GM12878 (cell line): ENCODE measurements around the gene POMT1. TPM values are rescaled to one million over a fixed set of nuclear protein-coding genes. Genes with fewer than 3 reads are reported as not detected.

Experiments
- ATAC-seq: fragments of 200-7000 bp; cut with Tn5 transposase; 3 replicates; pipeline ENCODE4 v1.9.1; 2020; ENCODE audit warnings: mild to moderate bottlenecking, moderate library complexity
- BruUV-seq: library from RNA; stranded (reverse); fragments of 400-500 nt; replicated peaks from 2 replicates; lab custom pipeline; 2021; lab: Mats Ljungman, UMichigan
- CTCF ChIA-PET: fragments of 300-600 bp; sonication (Branson Sonifier 250); formaldehyde crosslinking; extraction: SDS; loops from one replicate; lab custom pipeline; 2021; ENCODE audit warnings: inconsistent platforms; lab: Yijun Ruan, JAX
- POLR2A ChIA-PET: fragments of 350-600 bp; formaldehyde crosslinking; extraction: SDS; loops from one replicate; lab custom pipeline; 2021; ENCODE audit warnings: inconsistent platforms; lab: Charles Lee
- RAD21 ChIA-PET: fragments of 300-600 bp; sonication (Branson Sonifier 250); formaldehyde crosslinking; loops from one replicate; lab custom pipeline; 2023; ENCODE audit warnings: antibody characterized with exemption; ENCODE audit not compliant: unreplicated experiment; lab: Charles Lee
- SMC1A ChIA-PET: fragments of 300-600 bp; sonication (Branson Sonifier 250); formaldehyde crosslinking; loops from one replicate; lab custom pipeline; 2023; ENCODE audit not compliant: unreplicated experiment, uncharacterized antibody; lab: Charles Lee
- DNase-seq: peaks from one replicate; pipeline ENCODE4 v3.0.0-alpha.2; 2011; ENCODE audit warnings: low read depth, low spot score
- FAIRE-seq: peaks from 3 replicates; lab custom pipeline; 2011; peaks lifted over from hg19 to GRCh38; lab: Jason Lieb, UNC
- H2AFZ ChIP-seq: 2 replicates; pipeline ENCODE4 v1.6.0; 2011; ENCODE audit warnings: low read depth, low read length, control low read depth; ENCODE audit not compliant: control insufficient read depth
- H3K27ac ChIP-seq: 2 replicates; pipeline ENCODE4 v1.5.1; 2011; ENCODE audit warnings: control low read depth; ENCODE audit not compliant: control insufficient read depth, insufficient read depth
- H3K27me3 ChIP-seq, 2 experiments: replicated peaks in 1 of 2; 2 replicates each; pipeline versions ENCODE4 v1.6.0 to v1.6.1; 2011; ENCODE audit warnings: low read length in 1 of 2; ENCODE audit not compliant: control insufficient read depth in 2 of 2, insufficient read depth in 2 of 2
- H3K36me3 ChIP-seq, 2 experiments: 2 replicates each; pipeline ENCODE4 v1.5.1; 2011; ENCODE audit warnings: low read length in 1 of 2; ENCODE audit not compliant: control insufficient read depth in 2 of 2, insufficient read depth in 2 of 2
- H3K4me1 ChIP-seq: 2 replicates; pipeline ENCODE4 v1.6.1; 2011; ENCODE audit warnings: mild to moderate bottlenecking, low read length, moderate library complexity, mixed read lengths; ENCODE audit not compliant: control insufficient read depth, insufficient read depth
- H3K4me2 ChIP-seq: 2 replicates; pipeline ENCODE4 v1.6.0; 2011; ENCODE audit warnings: control low read depth; ENCODE audit not compliant: control insufficient read depth, insufficient read depth
- H3K4me3 ChIP-seq: fragments of 200-600 bp; sonication (generic); 2 replicates; pipeline ENCODE4 v1.5.1; 2016
- H3K79me2 ChIP-seq: 2 replicates; pipeline ENCODE4 v1.6.0; 2011; ENCODE audit warnings: low read length; ENCODE audit not compliant: control insufficient read depth, insufficient read depth
- H3K9ac ChIP-seq: 2 replicates; pipeline ENCODE4 v1.8.0; 2011; ENCODE audit warnings: low read length, control low read depth, mixed read lengths; ENCODE audit not compliant: control insufficient read depth, insufficient read depth
- H3K9me3 ChIP-seq: replicated peaks from 3 replicates; pipeline ENCODE4 v1.5.1; 2011; ENCODE audit warnings: mild to moderate bottlenecking, low read length; ENCODE audit not compliant: control insufficient read depth, insufficient read depth
- H4K20me1 ChIP-seq: 2 replicates; pipeline ENCODE4 v1.6.0; 2011; ENCODE audit not compliant: control insufficient read depth, insufficient read depth
- CREB1 ChIP-seq: IDR thresholded peaks from 2 replicates; pipeline ENCODE4 v1.6.1; 2012; ENCODE audit warnings: low read depth, mild to moderate bottlenecking, inconsistent platforms
- HCFC1 ChIP-seq: fragments of 150-350 bp; IDR thresholded peaks from 2 replicates; pipeline ENCODE4 v1.6.1; 2014; ENCODE audit warnings: low read length
- IRF4 ChIP-seq: IDR thresholded peaks from 2 replicates; pipeline ENCODE4 v1.6.1; 2011; ENCODE audit warnings: low read depth, low read length
- JUNB ChIP-seq: IDR thresholded peaks from 2 replicates; pipeline ENCODE4 v1.6.1; 2016; ENCODE audit warnings: antibody characterized with exemption, mild to moderate bottlenecking
- MTA2 ChIP-seq: fragments of 450-650 bp; IDR thresholded peaks from 2 replicates; pipeline ENCODE4 v1.6.1; 2016; ENCODE audit warnings: low read depth, mild to moderate bottlenecking, moderate library complexity
- WGBS: methylation state at CpG from one replicate; pipeline ENCODE4 v1.1.6; 2016; ENCODE audit warnings: low lambda C conversion rate; ENCODE audit not compliant: insufficient replicate concordance, insufficient coverage; ENCODE audit errors: missing lambda C conversion rate; 5-methylcytosine and 5-hydroxymethylcytosine counted together
- in situ Hi-C: fragments of 300-500 bp; cut with MboI; formaldehyde crosslinking; loops from 9 replicates; pipeline ENCODE4 v1.14.3; 2018; ENCODE audit warnings: mixed read lengths
- intact Hi-C: fragments of 100-400 bp; cut with micrococcal nuclease; formaldehyde crosslinking; loops from one replicate; pipeline ENCODE4 v1.14.2; 2022; ENCODE audit not compliant: unreplicated experiment
- polyA plus RNA-seq, 11 experiments: library from polyadenylated mRNA; depleted of rRNA in 4 of 11; unstranded in 6 of 11; stranded (reverse) in 5 of 11; fragments of >200 nt; fragmentation: Nextera tagmentation in 4 of 11; fragmentation: Illumina TruSeq in 1 of 11; extraction: Ambion mirVana in 4 of 11; extraction: Trizol in 1 of 11; gene quantifications; 1 replicate in 1 of 11; 2 replicates in 10 of 11; pipeline versions ENCODE4 v1.2.1 to v1.2.3, GENCODE V29; 2011 to 2016; ENCODE audit warnings: inconsistent platforms in 2 of 11, missing spikeins in 2 of 11, low read depth in 1 of 11
- total RNA-seq, 4 experiments: library from RNA; depleted of rRNA in 3 of 4; stranded (reverse); fragments of >200 nt in 3 of 4; fragmentation: Illumina TruSeq in 1 of 4; extraction: Trizol in 1 of 4; gene quantifications; 2 replicates each; pipeline versions ENCODE4 v1.2.1 to v1.2.3, GENCODE V29; 2013 to 2021
- TF ChIP-seq, protein P1 (sequence below): fragments of 450-650 bp; IDR thresholded peaks from 2 replicates; pipeline ENCODE4 v1.6.1; 2016; ENCODE audit warnings: mild to moderate bottlenecking
- TF ChIP-seq, protein P2 (sequence below): IDR thresholded peaks from 2 replicates; pipeline ENCODE4 v1.6.1; 2012; ENCODE audit warnings: low read depth, low read length, improper control_type of control experiment
- TF ChIP-seq, protein P3 (sequence below): IDR thresholded peaks from 2 replicates; pipeline ENCODE4 v1.6.1; 2011; ENCODE audit warnings: borderline replicate concordance, low read depth, mild to moderate bottlenecking, moderate library complexity, mixed read lengths, low read length; ENCODE audit not compliant: insufficient read depth; ENCODE audit errors: extremely low read length
- TF ChIP-seq, protein P4 (sequence below): fragments of 150-350 bp; IDR thresholded peaks from 2 replicates; pipeline ENCODE4 v1.6.1; 2014; ENCODE audit warnings: mild to moderate bottlenecking, low read depth, low read length

The POMT1 gene
- total and polyA plus RNA-seq, 10 of the 15 experiments (the other 5 are each of a cell fraction or from before 2014, with no cell fraction given), result 1.2 to 19.2 (median 12.6) TPM

DNA sequence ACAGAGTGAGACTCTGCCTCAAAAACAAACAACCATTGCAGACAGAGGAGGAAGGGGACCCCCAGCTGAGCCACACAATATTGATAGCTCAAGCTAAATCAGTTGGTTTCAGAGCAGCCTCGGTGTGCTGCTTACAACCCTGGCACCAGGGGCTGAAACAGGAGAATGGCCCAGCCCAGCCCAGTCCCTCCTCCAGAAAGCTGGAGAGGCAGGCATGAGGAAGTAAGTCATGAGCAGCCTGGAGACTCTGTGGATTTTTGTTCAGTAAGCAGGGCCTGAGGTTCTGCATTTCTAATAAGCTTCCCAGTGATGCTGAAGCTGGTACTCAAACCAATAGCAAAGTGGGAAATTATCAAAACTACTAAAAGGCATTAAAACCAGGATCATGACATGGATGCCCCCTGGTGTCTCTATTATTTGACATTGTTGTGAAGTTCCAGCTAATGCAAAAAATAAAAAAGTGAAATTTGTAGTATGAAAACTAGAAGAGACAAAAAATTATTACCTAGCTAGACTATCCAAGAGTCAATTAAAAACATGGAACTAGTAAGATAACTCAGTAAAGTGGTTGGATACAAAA, 56.8 kb downstream of the POMT1 start:
- no peak for FAIRE-seq
- no peak overlapping the region for H3K27ac ChIP-seq
- WGBS, result 14% methylated on average over 1 of the region's 1 CpG
- H3K27me3 ChIP-seq, result no peaks in the 10 kb centered on the region
- intact Hi-C loops (no loop called here), in situ Hi-C loops (no loop called here)
- no peak for ATAC-seq
- H3K4me2 ChIP-seq, result no peak overlapping the region
- no peaks in the 10 kb centered on the region for H3K79me2 ChIP-seq
- no peak for DNase-seq
- H3K9ac ChIP-seq, result no peak overlapping the region
- no peaks in the 10 kb centered on the region for H3K4me1 ChIP-seq
- no TSS peak for BruUV-seq
- ChIA-PET POLR2A (no interaction called here), SMC1A (interaction anchor here (0.6 kb wide), 1 partner anchor 54 kb away, joined by 3 read pairs; no protein-coding TSS in a partner anchor), RAD21 (interaction anchor here (1.2 kb wide), 1 partner anchor 13 kb away, joined by 3 read pairs; no protein-coding TSS in a partner anchor), CTCF (no interaction called here)
- H3K36me3 ChIP-seq, result no peaks in the 10 kb centered on the region
- H3K9me3 ChIP-seq, result no peaks in the 10 kb centered on the region; the same call in 2 of the 3 replicates
- TF ChIP-seq, protein P1, sequence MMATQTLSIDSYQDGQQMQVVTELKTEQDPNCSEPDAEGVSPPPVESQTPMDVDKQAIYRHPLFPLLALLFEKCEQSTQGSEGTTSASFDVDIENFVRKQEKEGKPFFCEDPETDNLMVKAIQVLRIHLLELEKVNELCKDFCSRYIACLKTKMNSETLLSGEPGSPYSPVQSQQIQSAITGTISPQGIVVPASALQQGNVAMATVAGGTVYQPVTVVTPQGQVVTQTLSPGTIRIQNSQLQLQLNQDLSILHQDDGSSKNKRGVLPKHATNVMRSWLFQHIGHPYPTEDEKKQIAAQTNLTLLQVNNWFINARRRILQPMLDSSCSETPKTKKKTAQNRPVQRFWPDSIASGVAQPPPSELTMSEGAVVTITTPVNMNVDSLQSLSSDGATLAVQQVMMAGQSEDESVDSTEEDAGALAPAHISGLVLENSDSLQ, result no peak
- TF ChIP-seq IRF4, result no peak
- TF ChIP-seq, protein P2, sequence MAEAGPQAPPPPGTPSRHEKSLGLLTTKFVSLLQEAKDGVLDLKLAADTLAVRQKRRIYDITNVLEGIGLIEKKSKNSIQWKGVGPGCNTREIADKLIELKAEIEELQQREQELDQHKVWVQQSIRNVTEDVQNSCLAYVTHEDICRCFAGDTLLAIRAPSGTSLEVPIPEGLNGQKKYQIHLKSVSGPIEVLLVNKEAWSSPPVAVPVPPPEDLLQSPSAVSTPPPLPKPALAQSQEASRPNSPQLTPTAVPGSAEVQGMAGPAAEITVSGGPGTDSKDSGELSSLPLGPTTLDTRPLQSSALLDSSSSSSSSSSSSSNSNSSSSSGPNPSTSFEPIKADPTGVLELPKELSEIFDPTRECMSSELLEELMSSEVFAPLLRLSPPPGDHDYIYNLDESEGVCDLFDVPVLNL, result no peak
- TF ChIP-seq, protein P3, sequence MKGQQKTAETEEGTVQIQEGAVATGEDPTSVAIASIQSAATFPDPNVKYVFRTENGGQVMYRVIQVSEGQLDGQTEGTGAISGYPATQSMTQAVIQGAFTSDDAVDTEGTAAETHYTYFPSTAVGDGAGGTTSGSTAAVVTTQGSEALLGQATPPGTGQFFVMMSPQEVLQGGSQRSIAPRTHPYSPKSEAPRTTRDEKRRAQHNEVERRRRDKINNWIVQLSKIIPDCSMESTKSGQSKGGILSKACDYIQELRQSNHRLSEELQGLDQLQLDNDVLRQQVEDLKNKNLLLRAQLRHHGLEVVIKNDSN, result no peak
- TF ChIP-seq MTA2, result no peak
- TF ChIP-seq HCFC1, result no peak
- no peak for TF ChIP-seq JUNB
- TF ChIP-seq, protein P4, sequence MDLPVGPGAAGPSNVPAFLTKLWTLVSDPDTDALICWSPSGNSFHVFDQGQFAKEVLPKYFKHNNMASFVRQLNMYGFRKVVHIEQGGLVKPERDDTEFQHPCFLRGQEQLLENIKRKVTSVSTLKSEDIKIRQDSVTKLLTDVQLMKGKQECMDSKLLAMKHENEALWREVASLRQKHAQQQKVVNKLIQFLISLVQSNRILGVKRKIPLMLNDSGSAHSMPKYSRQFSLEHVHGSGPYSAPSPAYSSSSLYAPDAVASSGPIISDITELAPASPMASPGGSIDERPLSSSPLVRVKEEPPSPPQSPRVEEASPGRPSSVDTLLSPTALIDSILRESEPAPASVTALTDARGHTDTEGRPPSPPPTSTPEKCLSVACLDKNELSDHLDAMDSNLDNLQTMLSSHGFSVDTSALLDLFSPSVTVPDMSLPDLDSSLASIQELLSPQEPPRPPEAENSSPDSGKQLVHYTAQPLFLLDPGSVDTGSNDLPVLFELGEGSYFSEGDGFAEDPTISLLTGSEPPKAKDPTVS, result no peak
- no peak for TF ChIP-seq CREB1
- no peak overlapping the region for H2AFZ ChIP-seq
- H4K20me1 ChIP-seq, result no peaks in the 10 kb centered on the region
- H3K4me3 ChIP-seq, result no peak overlapping the region
